ENCODE data around the gene HJURP.

- no peak for TF ChIP-seq CTCF (IDR thresholded peaks at IDR 0.05)
- TF ChIP-seq POLR2A (IDR thresholded peaks at IDR 0.05), result no peak
- no peak for TF ChIP-seq EP300 (IDR thresholded peaks at IDR 0.05)
Observed at GRCh38 chr2:233823731-233824121, 30.6 kb downstream of the HJURP start.
